GM12878 (cell line): ENCODE measurements around the gene CFAP53. TPM values are rescaled to one million over a fixed set of nuclear protein-coding genes. Genes with fewer than 3 reads are reported as not detected.

ENCODE experiments used
- ATAC-seq: fragments of 200-7000 bp; cut with Tn5 transposase; 3 replicates; pipeline ENCODE4 v1.9.1; 2020; ENCODE audit warnings: mild to moderate bottlenecking, moderate library complexity
- BruUV-seq: library from RNA; stranded (reverse); fragments of 400-500 nt; replicated peaks from 2 replicates; lab custom pipeline; 2021; lab: Mats Ljungman, UMichigan
- CTCF ChIA-PET: fragments of 300-600 bp; sonication (Branson Sonifier 250); formaldehyde crosslinking; extraction: SDS; loops from one replicate; lab custom pipeline; 2021; ENCODE audit warnings: inconsistent platforms; lab: Yijun Ruan, JAX
- POLR2A ChIA-PET: fragments of 350-600 bp; formaldehyde crosslinking; extraction: SDS; loops from one replicate; lab custom pipeline; 2021; ENCODE audit warnings: inconsistent platforms; lab: Charles Lee
- RAD21 ChIA-PET: fragments of 300-600 bp; sonication (Branson Sonifier 250); formaldehyde crosslinking; loops from one replicate; lab custom pipeline; 2023; ENCODE audit warnings: antibody characterized with exemption; ENCODE audit not compliant: unreplicated experiment; lab: Charles Lee
- SMC1A ChIA-PET: fragments of 300-600 bp; sonication (Branson Sonifier 250); formaldehyde crosslinking; loops from one replicate; lab custom pipeline; 2023; ENCODE audit not compliant: unreplicated experiment, uncharacterized antibody; lab: Charles Lee
- DNase-seq: peaks from one replicate; pipeline ENCODE4 v3.0.0-alpha.2; 2011; ENCODE audit warnings: low read depth, low spot score
- FAIRE-seq: peaks from 3 replicates; lab custom pipeline; 2011; peaks lifted over from hg19 to GRCh38; lab: Jason Lieb, UNC
- H2AFZ ChIP-seq: 2 replicates; pipeline ENCODE4 v1.6.0; 2011; ENCODE audit warnings: low read depth, low read length, control low read depth; ENCODE audit not compliant: control insufficient read depth
- H3K27ac ChIP-seq: 2 replicates; pipeline ENCODE4 v1.5.1; 2011; ENCODE audit warnings: control low read depth; ENCODE audit not compliant: control insufficient read depth, insufficient read depth
- H3K27me3 ChIP-seq, 2 experiments: replicated peaks in 1 of 2; 2 replicates each; pipeline versions ENCODE4 v1.6.0 to v1.6.1; 2011; ENCODE audit warnings: low read length in 1 of 2; ENCODE audit not compliant: control insufficient read depth in 2 of 2, insufficient read depth in 2 of 2
- H3K36me3 ChIP-seq, 2 experiments: 2 replicates each; pipeline ENCODE4 v1.5.1; 2011; ENCODE audit warnings: low read length in 1 of 2; ENCODE audit not compliant: control insufficient read depth in 2 of 2, insufficient read depth in 2 of 2
- H3K4me1 ChIP-seq: 2 replicates; pipeline ENCODE4 v1.6.1; 2011; ENCODE audit warnings: mild to moderate bottlenecking, low read length, moderate library complexity, mixed read lengths; ENCODE audit not compliant: control insufficient read depth, insufficient read depth
- H3K4me2 ChIP-seq: 2 replicates; pipeline ENCODE4 v1.6.0; 2011; ENCODE audit warnings: control low read depth; ENCODE audit not compliant: control insufficient read depth, insufficient read depth
- H3K4me3 ChIP-seq: fragments of 200-600 bp; sonication (generic); 2 replicates; pipeline ENCODE4 v1.5.1; 2016
- H3K79me2 ChIP-seq: 2 replicates; pipeline ENCODE4 v1.6.0; 2011; ENCODE audit warnings: low read length; ENCODE audit not compliant: control insufficient read depth, insufficient read depth
- H3K9ac ChIP-seq: 2 replicates; pipeline ENCODE4 v1.8.0; 2011; ENCODE audit warnings: low read length, control low read depth, mixed read lengths; ENCODE audit not compliant: control insufficient read depth, insufficient read depth
- H3K9me3 ChIP-seq: replicated peaks from 3 replicates; pipeline ENCODE4 v1.5.1; 2011; ENCODE audit warnings: mild to moderate bottlenecking, low read length; ENCODE audit not compliant: control insufficient read depth, insufficient read depth
- H4K20me1 ChIP-seq: 2 replicates; pipeline ENCODE4 v1.6.0; 2011; ENCODE audit not compliant: control insufficient read depth, insufficient read depth
- BCL11A ChIP-seq: IDR thresholded peaks from 2 replicates; pipeline ENCODE4 v1.6.1; 2011; ENCODE audit warnings: low read depth, low read length
- BHLHE40 ChIP-seq, 2 experiments: fragments of 450-650 bp in 1 of 2; IDR thresholded peaks; 2 replicates each; pipeline ENCODE4 v1.6.1; 2011 to 2017; ENCODE audit warnings: low read depth in 2 of 2, borderline replicate concordance in 1 of 2, improper control_type of control experiment in 1 of 2, low read length in 1 of 2, mild to moderate bottlenecking in 1 of 2
- BMI1 ChIP-seq: fragments of 450-650 bp; IDR thresholded peaks from 2 replicates; pipeline ENCODE4 v1.6.1; 2016; ENCODE audit warnings: mild to moderate bottlenecking, moderate library complexity, borderline replicate concordance
- CREB1 ChIP-seq: IDR thresholded peaks from 2 replicates; pipeline ENCODE4 v1.6.1; 2012; ENCODE audit warnings: low read depth, mild to moderate bottlenecking, inconsistent platforms
- DPF2 ChIP-seq: fragments of 450-650 bp; IDR thresholded peaks from 2 replicates; pipeline ENCODE4 v1.6.1; 2017; ENCODE audit warnings: mild to moderate bottlenecking
- E2F8 ChIP-seq: fragments of 450-650 bp; IDR thresholded peaks from 2 replicates; pipeline ENCODE4 v1.6.1; 2018; ENCODE audit warnings: mild to moderate bottlenecking, low read depth, moderate library complexity; ENCODE audit not compliant: partially characterized antibody
- EGR1 ChIP-seq, 2 experiments: IDR thresholded peaks; 1 replicate in 1 of 2; 2 replicates in 1 of 2; pipeline ENCODE4 v1.6.1; 2011 to 2012; ENCODE audit warnings: low read depth in 2 of 2, low read length in 2 of 2, borderline replicate concordance in 1 of 2, mild to moderate bottlenecking in 1 of 2, moderate library complexity in 1 of 2
- EZH2 ChIP-seq: IDR thresholded peaks from 2 replicates; pipeline ENCODE4 v1.6.1; 2012; ENCODE audit warnings: low read depth, mild to moderate bottlenecking, control low read depth, inconsistent platforms, low read length, borderline replicate concordance; ENCODE audit not compliant: control insufficient read depth
- IRF4 ChIP-seq: IDR thresholded peaks from 2 replicates; pipeline ENCODE4 v1.6.1; 2011; ENCODE audit warnings: low read depth, low read length
- MYB ChIP-seq: fragments of 150-350 bp; IDR thresholded peaks from 2 replicates; pipeline ENCODE4 v1.6.1; 2014; ENCODE audit warnings: mild to moderate bottlenecking, low read depth, low read length, borderline replicate concordance
- RAD51 ChIP-seq: fragments of 450-650 bp; IDR thresholded peaks from 2 replicates; pipeline ENCODE4 v1.6.1; 2016; ENCODE audit warnings: moderate library complexity, mild to moderate bottlenecking, inconsistent platforms
- SMAD1 ChIP-seq: fragments of 450-650 bp; IDR thresholded peaks from 2 replicates; pipeline ENCODE4 v1.6.1; 2018; ENCODE audit warnings: mild to moderate bottlenecking, low read depth; ENCODE audit not compliant: partially characterized antibody
- TCF3 ChIP-seq: IDR thresholded peaks from 2 replicates; pipeline ENCODE4 v1.6.1; 2012; ENCODE audit warnings: low read depth, mild to moderate bottlenecking, low read length, borderline replicate concordance; ENCODE audit not compliant: insufficient read depth
- ZBED1 ChIP-seq: IDR thresholded peaks from 2 replicates; pipeline ENCODE4 v1.6.1; 2016; ENCODE audit warnings: borderline replicate concordance
- ZNF207 ChIP-seq: fragments of 450-650 bp; IDR thresholded peaks from 2 replicates; pipeline ENCODE4 v1.6.1; 2014; ENCODE audit warnings: antibody characterized with exemption, mild to moderate bottlenecking, borderline replicate concordance
- ZNF24 ChIP-seq: fragments of 450-650 bp; IDR thresholded peaks from 2 replicates; pipeline ENCODE4 v1.6.1; 2017; ENCODE audit warnings: antibody characterized with exemption, mild to moderate bottlenecking
- ZNF592 ChIP-seq: fragments of 450-650 bp; IDR thresholded peaks from 2 replicates; pipeline ENCODE4 v1.6.1; 2017; ENCODE audit warnings: mild to moderate bottlenecking, moderate library complexity
- WGBS: methylation state at CpG from one replicate; pipeline ENCODE4 v1.1.6; 2016; ENCODE audit warnings: low lambda C conversion rate; ENCODE audit not compliant: insufficient replicate concordance, insufficient coverage; ENCODE audit errors: missing lambda C conversion rate; 5-methylcytosine and 5-hydroxymethylcytosine counted together
- in situ Hi-C: fragments of 300-500 bp; cut with MboI; formaldehyde crosslinking; loops from 9 replicates; pipeline ENCODE4 v1.14.3; 2018; ENCODE audit warnings: mixed read lengths
- intact Hi-C: fragments of 100-400 bp; cut with micrococcal nuclease; formaldehyde crosslinking; loops from one replicate; pipeline ENCODE4 v1.14.2; 2022; ENCODE audit not compliant: unreplicated experiment
- polyA plus RNA-seq, 11 experiments: library from polyadenylated mRNA; depleted of rRNA in 4 of 11; unstranded in 6 of 11; stranded (reverse) in 5 of 11; fragments of >200 nt; fragmentation: Nextera tagmentation in 4 of 11; fragmentation: Illumina TruSeq in 1 of 11; extraction: Ambion mirVana in 4 of 11; extraction: Trizol in 1 of 11; gene quantifications; 1 replicate in 1 of 11; 2 replicates in 10 of 11; pipeline versions ENCODE4 v1.2.1 to v1.2.3, GENCODE V29; 2011 to 2016; ENCODE audit warnings: inconsistent platforms in 2 of 11, missing spikeins in 2 of 11, low read depth in 1 of 11
- total RNA-seq, 4 experiments: library from RNA; depleted of rRNA in 3 of 4; stranded (reverse); fragments of >200 nt in 3 of 4; fragmentation: Illumina TruSeq in 1 of 4; extraction: Trizol in 1 of 4; gene quantifications; 2 replicates each; pipeline versions ENCODE4 v1.2.1 to v1.2.3, GENCODE V29; 2013 to 2021

The CFAP53 gene
- total and polyA plus RNA-seq, 10 of the 15 experiments (the other 5 are each of a cell fraction or from before 2014, with no cell fraction given): 0.05 to 0.31 (median 0.12) TPM; not detected in 1

GRCh38 chr18:50209311-50209710, 57.0 kb downstream of the CFAP53 start:
- no peak overlapping the region for H3K4me3 ChIP-seq
- no peaks in the 10 kb centered on the region for H3K36me3 ChIP-seq
- H3K79me2 ChIP-seq: no peaks in the 10 kb centered on the region
- no peak for FAIRE-seq
- no peak overlapping the region for H3K9ac ChIP-seq
- H3K27me3 ChIP-seq: peaks cover 1 to 6% of the 10 kb centered on the region in 2 experiments; a peak in 3 of 4 replicates
- ChIA-PET CTCF (interaction anchor here (1.0 to 3.4 kb wide), 3 partner anchors 9 to 186 kb away, joined by 4 to 24 read pairs (median 16); no protein-coding TSS in a partner anchor), SMC1A (interaction anchor here (0.9 to 3.4 kb wide), 6 partner anchors 12 to 199 kb away, joined by 3 to 33 read pairs (median 3); partner anchors contain the start of gene SKA1), POLR2A (no interaction called here), RAD21 (interaction anchor here (0.7 kb wide), 1 partner anchor 148 kb away, joined by 6 read pairs; no protein-coding TSS in a partner anchor)
- BruUV-seq: no TSS peak
- H3K4me1 ChIP-seq: no peaks in the 10 kb centered on the region
- no peak overlapping the region for H3K27ac ChIP-seq
- no peaks in the 10 kb centered on the region for H3K9me3 ChIP-seq
- no peak for ATAC-seq
- intact Hi-C loops: loop anchor here (10.0 kb wide), 2 partner anchors 265 to 345 kb away; no protein-coding TSS in a partner anchor
- no peak overlapping the region for H3K4me2 ChIP-seq
- whole genome bisulfite sequencing: 46% methylated on average over 4 of the region's 4 CpGs
- in situ Hi-C loops: no loop called here
- H2AFZ ChIP-seq: no peak overlapping the region
- H4K20me1 ChIP-seq: no peaks in the 10 kb centered on the region
- no peak for DNase-seq
- TF ChIP-seq RAD51 (no peak), CREB1 (no peak), EZH2 (no peak), SMAD1 (no peak), IRF4 (no peak), BHLHE40 (IDR thresholded peaks at IDR 0.05; ENCODE audit: borderline replicate concordance in 1 of 2, low read depth in 2 of 2, low read length in 1 of 2) (no peak), ZNF592 (no peak), ZNF24 (no peak), EGR1 (IDR thresholded peaks at IDR 0.05; ENCODE audit: borderline replicate concordance in 1 of 2, low read depth in 2 of 2, low read length in 2 of 2) (no peak), MYB (no peak), TCF3 (no peak), BMI1 (no peak), ZBED1 (no peak), DPF2 (no peak), E2F8 (no peak), ZNF207 (no peak), BCL11A (no peak)
